ENCODE data around the gene NOD1. TPM values are rescaled to one million over a fixed set of nuclear protein-coding genes. Genes with fewer than 3 reads are reported as not detected.

Gene NOD1
- total and polyA plus RNA-seq, 2 of the 13 experiments (the other 11 are each of a cell fraction or from before 2014, with no cell fraction given): 1.7 to 2.9 TPM

DNA sequence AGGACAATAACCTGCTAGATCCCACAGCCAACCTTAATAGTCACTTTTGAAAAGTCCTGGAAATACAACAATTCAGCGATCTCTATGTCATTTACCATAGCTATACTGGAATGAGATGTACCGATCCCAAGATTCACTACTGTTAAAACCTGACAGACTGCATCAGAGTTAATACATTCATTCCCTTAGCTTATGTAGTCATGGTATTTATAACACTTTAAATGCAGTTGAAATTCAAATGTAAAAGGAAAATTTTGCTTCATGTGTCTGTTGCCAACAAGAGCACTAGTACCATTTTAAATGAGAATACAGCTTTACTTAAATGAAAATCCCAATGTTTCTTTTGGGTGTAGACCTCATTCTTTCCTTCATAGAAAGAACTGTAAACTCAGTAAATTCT is 37.2 kb upstream of the NOD1 start (continued):
- TF ChIP-seq, protein P1, sequence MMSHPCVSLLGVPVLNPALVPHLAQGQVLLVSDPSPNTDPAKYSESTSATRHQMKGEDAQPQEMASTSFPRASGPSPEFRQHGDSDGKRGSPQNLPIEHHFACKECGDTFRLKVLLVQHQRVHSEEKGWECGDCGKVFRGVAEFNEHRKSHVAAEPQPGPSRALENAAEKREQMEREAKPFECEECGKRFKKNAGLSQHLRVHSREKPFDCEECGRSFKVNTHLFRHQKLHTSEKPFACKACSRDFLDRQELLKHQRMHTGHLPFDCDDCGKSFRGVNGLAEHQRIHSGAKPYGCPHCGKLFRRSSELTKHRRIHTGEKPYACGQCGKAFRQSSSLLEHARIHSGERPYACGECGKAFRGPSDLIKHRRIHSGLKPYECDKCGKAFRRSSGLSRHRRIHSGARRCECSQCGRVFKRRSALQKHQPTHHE (CRISPR knock-in tag; IDR thresholded peaks at IDR 0.05; ENCODE audit: borderline replicate concordance): no peak
- TF ChIP-seq, protein P2, sequence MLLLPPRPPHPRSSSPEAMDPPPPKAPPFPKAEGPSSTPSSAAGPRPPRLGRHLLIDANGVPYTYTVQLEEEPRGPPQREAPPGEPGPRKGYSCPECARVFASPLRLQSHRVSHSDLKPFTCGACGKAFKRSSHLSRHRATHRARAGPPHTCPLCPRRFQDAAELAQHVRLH (CRISPR knock-in tag; IDR thresholded peaks at IDR 0.05; ENCODE audit: borderline replicate concordance, low read depth): no peak
- TF ChIP-seq ZNF83 (CRISPR knock-in tag; IDR thresholded peaks at IDR 0.05; ENCODE audit: borderline replicate concordance) (no peak), MEF2D (CRISPR knock-in tag; IDR thresholded peaks at IDR 0.05) (no peak), ZBTB49 (CRISPR knock-in tag; IDR thresholded peaks at IDR 0.05; ENCODE audit: borderline replicate concordance) (no peak), SYNCRIP (IDR thresholded peaks at IDR 0.05; ENCODE audit: insufficient read depth, low read depth, low read length) (no peak), SPEN (CRISPR knock-in tag; IDR thresholded peaks at IDR 0.05; ENCODE audit: low read depth) (no peak), ZBTB7B (CRISPR knock-in tag; IDR thresholded peaks at IDR 0.05) (no peak)
- TF ChIP-seq, protein P3, sequence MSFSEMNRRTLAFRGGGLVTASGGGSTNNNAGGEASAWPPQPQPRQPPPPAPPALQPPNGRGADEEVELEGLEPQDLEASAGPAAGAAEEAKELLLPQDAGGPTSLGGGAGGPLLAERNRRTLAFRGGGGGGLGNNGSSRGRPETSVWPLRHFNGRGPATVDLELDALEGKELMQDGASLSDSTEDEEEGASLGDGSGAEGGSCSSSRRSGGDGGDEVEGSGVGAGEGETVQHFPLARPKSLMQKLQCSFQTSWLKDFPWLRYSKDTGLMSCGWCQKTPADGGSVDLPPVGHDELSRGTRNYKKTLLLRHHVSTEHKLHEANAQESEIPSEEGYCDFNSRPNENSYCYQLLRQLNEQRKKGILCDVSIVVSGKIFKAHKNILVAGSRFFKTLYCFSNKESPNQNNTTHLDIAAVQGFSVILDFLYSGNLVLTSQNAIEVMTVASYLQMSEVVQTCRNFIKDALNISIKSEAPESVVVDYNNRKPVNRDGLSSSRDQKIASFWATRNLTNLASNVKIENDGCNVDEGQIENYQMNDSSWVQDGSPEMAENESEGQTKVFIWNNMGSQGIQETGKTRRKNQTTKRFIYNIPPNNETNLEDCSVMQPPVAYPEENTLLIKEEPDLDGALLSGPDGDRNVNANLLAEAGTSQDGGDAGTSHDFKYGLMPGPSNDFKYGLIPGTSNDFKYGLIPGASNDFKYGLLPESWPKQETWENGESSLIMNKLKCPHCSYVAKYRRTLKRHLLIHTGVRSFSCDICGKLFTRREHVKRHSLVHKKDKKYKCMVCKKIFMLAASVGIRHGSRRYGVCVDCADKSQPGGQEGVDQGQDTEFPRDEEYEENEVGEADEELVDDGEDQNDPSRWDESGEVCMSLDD (CRISPR knock-in tag; IDR thresholded peaks at IDR 0.05; ENCODE audit: borderline replicate concordance): no peak

Measured in HepG2 (cell line).